ENCODE data around the gene FCMR.
A peak's percentile ranks its signal among the peaks of the same experiment; 100 is the strongest.

The FCMR gene, protein sequence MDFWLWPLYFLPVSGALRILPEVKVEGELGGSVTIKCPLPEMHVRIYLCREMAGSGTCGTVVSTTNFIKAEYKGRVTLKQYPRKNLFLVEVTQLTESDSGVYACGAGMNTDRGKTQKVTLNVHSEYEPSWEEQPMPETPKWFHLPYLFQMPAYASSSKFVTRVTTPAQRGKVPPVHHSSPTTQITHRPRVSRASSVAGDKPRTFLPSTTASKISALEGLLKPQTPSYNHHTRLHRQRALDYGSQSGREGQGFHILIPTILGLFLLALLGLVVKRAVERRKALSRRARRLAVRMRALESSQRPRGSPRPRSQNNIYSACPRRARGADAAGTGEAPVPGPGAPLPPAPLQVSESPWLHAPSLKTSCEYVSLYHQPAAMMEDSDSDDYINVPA

GRCh38 chr1:206921772-206922265 is at the start of gene FCMR:
Gene FCMR (minus strand): TSS chr1:206921941. CDS start chr1:206921854, 87 bp downstream.
- Mint-ChIP-seq H3K36me3 (ENCODE audit: low read depth) (peaks cover 23% of the 10 kb centered on the region), H3K4me3 (peak within 1 kb of the TSS; percentile 86), H3K9me3 (no peaks in the 10 kb centered on the region), H3K27me3 (ENCODE audit: low read depth) (no peaks in the 10 kb centered on the region), H3K4me1 (ENCODE audit: low read depth) (peaks cover 36% of the 10 kb centered on the region), H3K27ac (no peak within 1 kb of the TSS)

DNA sequence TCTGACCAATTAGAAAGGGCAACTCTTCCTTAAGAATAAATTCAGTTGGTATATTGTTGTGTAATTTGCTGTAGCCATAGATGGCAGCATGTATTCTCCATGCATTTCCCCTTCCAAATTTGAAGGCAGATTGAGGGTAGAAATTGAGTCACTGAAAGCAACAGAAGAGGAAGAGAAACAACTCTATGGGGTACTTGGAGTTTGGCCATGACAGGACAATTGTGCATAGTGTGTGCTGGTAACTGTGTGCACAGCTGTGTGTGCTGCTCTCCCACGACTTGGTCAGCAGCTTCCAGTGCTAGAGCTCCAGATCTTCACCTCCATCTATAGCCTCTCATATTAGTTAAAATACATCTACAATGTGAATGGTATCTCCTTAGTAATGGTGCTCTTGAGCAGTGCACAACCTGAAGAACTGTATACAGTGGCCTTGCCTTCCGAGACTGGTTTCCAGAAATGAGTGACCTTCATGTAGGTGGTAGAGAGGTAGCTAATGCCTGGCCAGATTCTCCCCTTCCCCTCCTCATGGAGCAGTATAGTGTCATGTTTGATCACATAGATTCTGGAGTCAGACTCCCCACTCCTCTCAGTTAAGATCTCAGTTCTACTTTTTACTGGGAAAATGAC is 49.4 kb upstream of the FCMR start:
- Mint-ChIP-seq H3K4me3 (no peak overlapping the region), H3K9me3 (no peaks in the 10 kb centered on the region), H3K27me3 (ENCODE audit: low read depth) (peaks cover 51% of the 10 kb centered on the region), H3K36me3 (ENCODE audit: low read depth) (no peaks in the 10 kb centered on the region), H3K4me1 (ENCODE audit: low read depth) (peaks cover 22% of the 10 kb centered on the region), H3K27ac (no peak overlapping the region)

DNA sequence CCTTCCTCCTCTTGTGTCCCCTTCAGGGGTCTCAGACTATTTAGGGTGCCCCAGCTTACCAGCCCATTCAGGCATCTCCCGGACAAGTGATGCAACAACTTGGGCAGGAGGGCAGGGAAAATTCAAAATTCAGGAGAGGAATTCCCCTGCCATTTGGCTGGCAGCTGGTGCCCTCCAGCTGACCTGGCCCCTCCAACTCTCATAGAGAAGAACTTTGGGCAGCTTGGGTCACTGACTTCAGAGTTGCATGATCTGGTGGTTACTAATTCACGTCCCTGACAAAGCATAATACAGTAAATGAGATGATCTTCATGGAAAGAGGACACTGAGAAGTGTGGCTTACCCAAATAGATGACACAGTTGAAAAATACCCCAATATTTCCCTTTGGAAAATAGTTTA is 48.7 kb upstream of the FCMR start, which contains the start of gene FCAMR:
FCAMR (minus strand) TSS at position 15 of the 400 bp plus-strand sequence. CDS start 335 bp downstream, outside the sequence.
- peaks cover 51% of the 10 kb centered on the region for H3K27me3 Mint-ChIP-seq (ENCODE audit: low read depth)
- H3K4me1 Mint-ChIP-seq (ENCODE audit: low read depth) = peaks cover 23% of the 10 kb centered on the region
- H3K36me3 Mint-ChIP-seq (ENCODE audit: low read depth) = no peaks in the 10 kb centered on the region
- H3K4me3 Mint-ChIP-seq = no peak within 1 kb of the TSS
- no peaks in the 10 kb centered on the region for H3K9me3 Mint-ChIP-seq
- H3K27ac Mint-ChIP-seq = no peak within 1 kb of the TSS

DNA sequence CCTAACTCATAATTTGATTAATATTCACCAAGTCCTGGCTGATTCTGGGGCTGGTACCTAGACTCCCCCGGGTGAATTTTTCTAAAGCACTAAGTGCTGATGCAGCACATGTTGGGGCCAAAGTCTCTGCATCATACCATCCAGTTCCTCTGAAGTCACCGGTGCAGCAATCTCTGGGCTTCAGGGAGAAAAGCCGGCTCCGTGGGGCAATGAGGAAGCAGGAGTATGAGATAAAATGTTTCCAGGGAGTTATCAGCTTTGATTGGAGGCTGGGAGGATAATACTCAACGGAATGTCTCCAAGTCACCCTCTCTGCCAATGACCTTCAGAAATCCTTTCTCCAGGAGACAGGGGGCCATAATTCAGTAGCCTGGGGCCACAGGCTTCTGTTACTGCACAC is 47.3 kb upstream of the FCMR start:
- Mint-ChIP-seq H3K27me3 (ENCODE audit: low read depth) (peaks cover 51% of the 10 kb centered on the region), H3K4me3 (no peak overlapping the region), H3K27ac (no peak overlapping the region), H3K4me1 (ENCODE audit: low read depth) (peaks cover 24% of the 10 kb centered on the region), H3K9me3 (no peaks in the 10 kb centered on the region), H3K36me3 (ENCODE audit: low read depth) (no peaks in the 10 kb centered on the region)

DNA sequence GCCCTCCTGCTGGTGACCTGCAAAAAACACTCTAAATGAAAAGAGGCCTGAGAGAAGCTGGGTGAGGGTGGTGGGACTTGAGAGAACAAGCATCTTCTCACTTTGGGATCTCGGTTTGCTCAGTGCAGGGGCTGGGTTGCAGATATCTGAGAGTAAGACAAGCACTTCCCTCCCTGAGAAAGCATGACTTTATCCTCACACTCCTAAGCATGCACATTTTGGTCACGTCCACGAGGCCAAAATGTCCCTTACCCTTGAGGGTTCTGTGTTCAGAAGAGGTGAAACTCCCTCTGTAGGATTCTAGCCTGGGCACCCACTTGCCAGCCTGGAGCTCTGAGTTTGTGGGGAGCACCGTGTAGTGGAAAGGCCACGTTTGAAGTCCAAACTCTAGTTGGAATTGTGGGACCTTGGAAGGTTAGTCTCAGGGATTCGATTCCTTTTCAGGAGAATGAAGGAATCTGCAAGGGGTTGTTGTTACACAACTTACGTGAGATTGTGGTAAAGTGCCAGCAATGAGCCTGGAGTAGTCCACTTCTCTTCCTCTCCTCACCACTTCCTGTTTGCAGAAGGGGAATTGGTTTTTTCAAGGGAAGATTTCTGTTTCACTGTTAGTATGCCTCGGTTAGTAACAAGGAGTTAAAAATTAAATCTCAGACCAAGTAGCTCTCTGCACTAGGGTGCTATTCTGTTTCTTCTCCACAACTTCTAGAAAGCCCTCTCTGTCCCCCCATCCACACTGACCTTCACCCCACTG is 45.5 kb upstream of the FCMR start:
- Mint-ChIP-seq H3K27ac (peak overlapping the region; percentile 13), H3K36me3 (ENCODE audit: low read depth) (no peaks in the 10 kb centered on the region), H3K4me1 (ENCODE audit: low read depth) (peaks cover 36% of the 10 kb centered on the region), H3K9me3 (no peaks in the 10 kb centered on the region), H3K27me3 (ENCODE audit: low read depth) (peaks cover 35% of the 10 kb centered on the region), H3K4me3 (peak overlapping the region; percentile 45)

DNA sequence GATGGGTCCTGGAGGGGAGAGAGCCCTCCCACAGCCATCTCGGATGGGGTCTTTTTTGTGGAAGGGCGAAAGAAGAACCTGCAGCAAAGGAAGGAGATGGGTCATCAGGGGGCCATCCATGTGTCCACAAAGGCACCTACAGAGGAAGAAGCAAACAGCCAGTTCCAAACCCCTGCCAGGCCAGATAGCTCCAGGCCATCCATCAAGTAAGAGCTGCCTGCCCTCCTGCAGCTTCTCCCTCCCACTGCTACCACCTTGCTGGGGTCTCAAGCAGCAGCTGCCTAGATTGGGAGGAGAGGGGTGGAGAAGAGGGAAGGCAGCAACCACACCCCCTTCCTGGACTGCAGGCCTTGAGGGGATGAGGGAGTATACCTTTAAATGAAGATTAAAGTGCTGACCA is 44.0 kb upstream of the FCMR start:
- H3K4me3 Mint-ChIP-seq = no peak overlapping the region
- H3K36me3 Mint-ChIP-seq (ENCODE audit: low read depth) = no peaks in the 10 kb centered on the region
- H3K27me3 Mint-ChIP-seq (ENCODE audit: low read depth) = peaks cover 24% of the 10 kb centered on the region
- peaks cover 44% of the 10 kb centered on the region for H3K4me1 Mint-ChIP-seq (ENCODE audit: low read depth)
- no peak overlapping the region for H3K27ac Mint-ChIP-seq
- no peaks in the 10 kb centered on the region for H3K9me3 Mint-ChIP-seq

DNA sequence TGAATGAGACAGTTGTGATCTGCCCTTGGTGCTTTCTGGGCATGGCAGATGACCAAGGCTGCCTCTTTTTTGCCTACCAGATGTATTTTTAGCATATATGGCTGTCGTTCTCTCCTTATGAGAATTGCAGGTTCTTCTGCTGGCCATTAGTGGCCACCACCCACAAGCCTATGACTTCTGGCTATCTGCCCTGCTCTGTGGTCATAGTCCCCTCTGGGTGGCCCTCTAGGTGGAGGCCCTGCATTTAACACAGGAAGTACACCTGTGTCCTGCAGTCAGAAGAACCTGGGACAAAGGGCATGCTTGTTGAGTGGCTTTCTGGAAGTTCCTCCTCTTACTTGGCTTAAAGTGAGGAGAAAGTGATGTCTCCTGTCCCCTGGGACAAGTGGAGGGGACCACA is 42.0 kb upstream of the FCMR start:
- peaks cover 44% of the 10 kb centered on the region for H3K4me1 Mint-ChIP-seq (ENCODE audit: low read depth)
- no peaks in the 10 kb centered on the region for H3K36me3 Mint-ChIP-seq (ENCODE audit: low read depth)
- H3K27ac Mint-ChIP-seq = no peak overlapping the region
- H3K9me3 Mint-ChIP-seq = no peaks in the 10 kb centered on the region
- H3K4me3 Mint-ChIP-seq = no peak overlapping the region
- H3K27me3 Mint-ChIP-seq (ENCODE audit: low read depth) = peaks cover 5% of the 10 kb centered on the region

DNA sequence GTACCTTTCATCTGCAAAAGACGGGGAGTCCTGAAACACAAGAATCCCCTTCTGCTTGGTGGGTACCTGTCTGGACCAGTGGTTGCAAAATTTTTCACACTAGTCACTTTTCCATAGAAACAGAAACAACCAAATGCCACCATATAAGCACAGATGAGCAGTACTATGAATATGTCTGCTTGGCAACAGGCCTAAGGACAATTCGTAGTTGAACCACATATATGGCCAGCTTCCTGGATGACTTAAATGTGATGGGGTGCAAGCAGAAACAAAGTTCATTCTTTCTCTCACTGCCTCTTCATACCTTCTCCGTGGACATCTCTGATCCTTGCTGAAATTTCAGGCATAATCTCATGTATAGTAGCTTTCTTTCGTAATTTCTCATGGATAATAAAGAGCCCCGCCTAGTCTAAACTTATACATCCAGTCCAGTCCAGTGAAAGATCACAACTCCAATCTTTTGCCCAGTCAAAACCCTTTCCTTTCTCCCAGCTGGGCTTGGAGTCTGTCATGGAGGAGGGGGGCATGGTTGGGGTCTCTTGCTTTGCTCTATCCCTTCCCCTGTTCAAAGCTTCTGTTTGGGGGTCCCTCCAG is 41.5 kb upstream of the FCMR start:
- H3K9me3 Mint-ChIP-seq = no peaks in the 10 kb centered on the region
- H3K27ac Mint-ChIP-seq = no peak overlapping the region
- H3K4me1 Mint-ChIP-seq (ENCODE audit: low read depth) = peaks cover 38% of the 10 kb centered on the region
- no peak overlapping the region for H3K4me3 Mint-ChIP-seq
- no peaks in the 10 kb centered on the region for H3K27me3 Mint-ChIP-seq (ENCODE audit: low read depth)
- no peaks in the 10 kb centered on the region for H3K36me3 Mint-ChIP-seq (ENCODE audit: low read depth)

DNA sequence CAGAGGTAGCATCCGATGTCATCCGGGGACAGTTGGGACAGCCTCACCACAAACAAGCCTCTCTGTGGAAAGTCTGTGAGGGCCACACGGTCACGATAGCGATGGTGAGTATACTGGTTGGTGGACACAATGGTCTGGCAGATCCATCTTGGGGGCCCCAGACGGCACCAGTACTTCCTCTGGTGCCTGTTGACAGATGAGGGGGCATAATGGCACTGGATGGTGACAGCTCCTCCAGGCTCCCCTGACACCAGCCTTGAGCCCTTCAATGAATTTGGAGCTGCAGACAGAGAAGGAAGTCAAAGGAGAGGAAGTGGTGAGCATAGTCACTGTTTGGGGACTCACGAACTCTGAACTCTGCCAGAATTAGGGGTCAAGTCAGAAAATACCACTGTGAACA is 40.5 kb upstream of the FCMR start:
- no peaks in the 10 kb centered on the region for H3K9me3 Mint-ChIP-seq
- peaks cover 29% of the 10 kb centered on the region for H3K4me1 Mint-ChIP-seq (ENCODE audit: low read depth)
- no peak overlapping the region for H3K27ac Mint-ChIP-seq
- no peaks in the 10 kb centered on the region for H3K27me3 Mint-ChIP-seq (ENCODE audit: low read depth)
- H3K4me3 Mint-ChIP-seq = no peak overlapping the region
- no peaks in the 10 kb centered on the region for H3K36me3 Mint-ChIP-seq (ENCODE audit: low read depth)

DNA sequence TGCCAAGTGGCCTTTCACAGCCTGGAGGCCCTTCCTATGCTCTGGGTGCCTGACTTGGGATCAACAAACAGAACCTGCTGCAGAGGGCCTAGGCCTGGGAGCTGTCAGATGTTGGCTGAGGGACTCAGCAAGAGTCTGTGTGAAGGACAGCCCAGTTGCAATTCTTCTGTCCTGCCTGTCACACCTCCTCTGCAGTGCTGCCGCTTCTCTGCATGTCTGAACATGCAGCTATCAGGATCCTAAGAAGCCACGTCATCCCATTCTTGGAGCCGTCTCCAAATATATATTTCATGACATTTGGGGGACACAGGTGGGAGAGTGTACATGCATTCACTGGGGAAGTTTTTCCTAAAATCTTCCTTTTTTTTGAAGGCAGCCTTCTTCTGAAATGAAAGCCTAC is 39.9 kb upstream of the FCMR start:
- Mint-ChIP-seq H3K4me1 (ENCODE audit: low read depth) (peaks cover 23% of the 10 kb centered on the region), H3K9me3 (no peaks in the 10 kb centered on the region), H3K27me3 (ENCODE audit: low read depth) (no peaks in the 10 kb centered on the region), H3K27ac (no peak overlapping the region), H3K4me3 (no peak overlapping the region), H3K36me3 (ENCODE audit: low read depth) (no peaks in the 10 kb centered on the region)

- Mint-ChIP-seq H3K36me3 (ENCODE audit: low read depth) (no peaks in the 10 kb centered on the region), H3K4me1 (ENCODE audit: low read depth) (peaks cover 20% of the 10 kb centered on the region), H3K27me3 (ENCODE audit: low read depth) (no peaks in the 10 kb centered on the region), H3K9me3 (no peaks in the 10 kb centered on the region), H3K4me3 (no peak overlapping the region), H3K27ac (no peak overlapping the region)
Measured at GRCh38 chr1:206960676-206961386, 39.1 kb upstream of the FCMR start.

DNA sequence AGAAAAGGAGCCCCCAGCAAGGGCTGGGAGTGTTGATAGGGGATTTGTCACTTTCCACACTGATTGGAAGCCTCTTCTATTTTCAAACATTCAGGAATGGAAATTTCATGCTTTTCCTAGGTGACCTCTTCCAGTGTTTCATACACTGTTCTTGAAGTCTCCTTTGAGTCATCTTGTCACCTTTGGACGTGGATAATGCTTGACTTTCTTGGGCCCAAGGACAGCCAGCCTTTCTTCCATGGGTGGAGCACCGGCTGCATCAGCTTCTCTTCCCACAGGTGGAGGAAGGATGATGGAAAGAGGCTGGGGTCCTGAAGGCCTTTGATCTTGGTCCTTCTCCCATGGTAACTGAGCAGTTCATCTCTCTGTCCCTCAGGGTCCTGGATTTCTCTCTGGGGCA is 36.4 kb upstream of the FCMR start:
- H3K36me3 Mint-ChIP-seq (ENCODE audit: low read depth) = no peaks in the 10 kb centered on the region
- H3K4me1 Mint-ChIP-seq (ENCODE audit: low read depth) = peaks cover 27% of the 10 kb centered on the region
- H3K27me3 Mint-ChIP-seq (ENCODE audit: low read depth) = no peaks in the 10 kb centered on the region

DNA sequence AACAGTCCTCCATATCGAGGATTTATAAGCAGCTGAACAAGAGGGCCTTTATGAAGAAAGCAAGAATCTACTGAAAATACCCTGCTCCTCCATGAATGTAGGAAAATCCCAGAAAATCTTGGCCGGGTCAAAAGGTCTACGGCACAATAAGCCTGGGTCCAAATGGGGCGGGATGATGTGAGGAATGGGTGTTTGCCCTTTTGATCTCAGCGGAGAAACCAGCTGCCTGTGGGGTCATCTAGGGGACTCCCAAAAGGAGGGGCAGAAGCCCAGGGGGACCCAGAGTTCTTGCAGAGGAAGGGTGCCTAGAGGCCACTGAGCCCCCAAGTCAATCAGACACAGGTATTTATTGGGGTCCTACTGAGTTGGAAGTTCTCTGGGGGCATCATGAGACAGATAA is 35.9 kb upstream of the FCMR start:
- Mint-ChIP-seq H3K27me3 (ENCODE audit: low read depth) (no peaks in the 10 kb centered on the region), H3K4me1 (ENCODE audit: low read depth) (peaks cover 23% of the 10 kb centered on the region), H3K4me3 (no peak overlapping the region), H3K27ac (no peak overlapping the region), H3K36me3 (ENCODE audit: low read depth) (no peaks in the 10 kb centered on the region), H3K9me3 (no peaks in the 10 kb centered on the region)

More for the DNA sequence above, 36.4 kb upstream of the FCMR start:
- no peak overlapping the region for H3K4me3 Mint-ChIP-seq
- H3K9me3 Mint-ChIP-seq = no peaks in the 10 kb centered on the region
- H3K27ac Mint-ChIP-seq = no peak overlapping the region

Data from T-helper 1 cell treated with Interleukin-12 subunit alpha and Interleukin-12 subunit beta and Interleukin-4 antibody, amounts not matched to agents 30 μg/mL and 1 μg/mL, for 36 hours (primary cell).